GM18873 (cell line): ENCODE measurements around the gene CD1E.
"Not testable (repeated sequence)": the region's sequence is repeated elsewhere in the genome, so short reads cannot be mapped to it uniquely, and the experiment has no call there.

Experiments used
- ATAC-seq: cut with Tn5 transposase; IDR thresholded peaks from one replicate; pipeline ENCODE4 v1.9.1; 2021; ENCODE audit warnings: mild to moderate bottlenecking, moderate library complexity, moderate number of reproducible peaks; ENCODE audit not compliant: unreplicated experiment, low FRiP score

Gene CD1E

GRCh38 chr1:158353303-158354075 lies at the start of gene CD1E:
TSS of gene CD1E (plus strand) at chr1:158353894. CDS start at chr1:158353989, 95 bp downstream.
- no peak for ATAC-seq

GRCh38 chr1:158310623-158311022 lies 43.1 kb upstream of the CD1E start:
- no peak for ATAC-seq

DNA sequence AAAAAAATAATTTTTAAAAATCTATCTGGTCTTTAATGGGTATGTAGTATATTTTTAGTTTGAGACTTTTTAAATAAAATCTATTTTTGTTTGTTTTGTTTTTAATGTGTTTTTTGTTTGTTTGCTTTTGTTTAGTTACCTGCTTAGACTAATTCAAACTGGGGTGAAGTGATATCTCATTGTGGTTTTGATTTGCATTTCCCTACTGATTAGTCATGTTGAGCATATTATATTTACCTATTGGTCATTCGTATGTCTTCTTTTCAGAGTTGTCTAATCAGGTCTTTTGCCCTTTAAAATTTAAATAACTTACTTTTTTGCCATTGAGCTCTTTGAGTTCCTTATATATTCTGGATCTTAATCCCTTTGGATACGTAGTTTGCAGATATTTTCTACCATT lies 42.6 kb upstream of the CD1E start:
- no peak for ATAC-seq

DNA sequence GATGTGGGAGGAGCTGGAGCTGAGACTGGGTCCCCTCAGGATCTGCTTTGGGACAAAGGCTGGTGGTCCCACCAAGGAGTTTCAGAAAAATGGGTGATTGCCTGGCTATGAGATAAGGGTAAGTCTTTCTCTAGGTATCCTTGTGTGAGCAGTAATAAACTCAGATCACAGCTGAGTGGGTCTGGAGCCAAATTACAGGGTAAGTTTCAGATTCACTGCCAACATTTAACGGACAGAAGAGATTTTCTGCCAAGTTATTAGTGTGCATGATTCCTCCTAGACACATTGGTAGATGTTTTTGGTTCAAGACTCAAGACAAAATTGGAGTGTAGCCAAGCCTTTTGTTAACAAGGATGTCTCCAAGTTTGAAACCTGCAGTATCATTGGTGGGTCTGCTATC lies 29.8 kb upstream of the CD1E start:
- ATAC-seq: no peak

DNA sequence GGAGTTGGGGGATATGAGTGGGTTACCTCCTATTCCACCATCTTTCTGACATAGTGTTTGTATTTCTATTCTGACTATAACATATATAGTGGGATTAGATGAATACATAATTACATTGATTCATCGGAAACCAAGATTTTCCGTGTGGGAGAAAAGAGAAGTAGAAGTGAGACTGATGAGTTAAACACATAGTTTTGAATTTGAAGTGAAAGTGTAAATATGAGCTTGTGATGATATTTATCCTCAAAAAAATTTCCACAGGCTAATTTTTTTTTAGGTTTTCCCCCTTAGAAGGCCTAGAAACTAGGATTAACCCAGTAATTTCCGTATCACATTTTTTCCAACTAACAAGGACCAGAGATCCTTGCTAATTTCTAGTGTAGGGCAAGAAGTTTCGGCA lies 29.3 kb upstream of the CD1E start:
- no peak for ATAC-seq

- ATAC-seq: no peak
Measured at GRCh38 chr1:158327481-158327880, 26.2 kb upstream of the CD1E start.

- no peak for ATAC-seq
Measured at GRCh38 chr1:158328426-158328825, 25.3 kb upstream of the CD1E start.

GRCh38 chr1:158329300-158329699 lies 24.4 kb upstream of the CD1E start:
- no peak for ATAC-seq

GRCh38 chr1:158329733-158330132 lies 24.0 kb upstream of the CD1E start:
- no peak for ATAC-seq

- ATAC-seq: no peak
Measured at GRCh38 chr1:158330391-158331105, 23.1 kb upstream of the CD1E start.

DNA sequence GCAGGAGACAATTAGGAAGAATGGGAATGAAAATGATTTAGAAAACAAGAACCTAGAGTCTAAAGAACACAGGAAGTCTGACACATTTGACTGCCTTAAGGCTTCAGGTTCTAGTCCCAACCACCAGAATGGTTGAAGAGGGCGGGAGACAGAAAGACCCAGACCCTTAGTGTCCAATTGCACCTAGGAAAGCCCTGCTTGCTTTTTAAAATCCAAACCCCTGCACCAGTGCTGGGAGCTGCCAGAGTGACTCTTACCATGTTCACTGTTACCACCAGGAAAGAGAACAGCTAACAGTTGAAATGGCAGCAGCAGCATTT lies 22.6 kb upstream of the CD1E start:
- no peak for ATAC-seq

GRCh38 chr1:158331481-158332150 lies 22.1 kb upstream of the CD1E start, which contains the start of gene CD1B:
TSS of gene CD1B (minus strand) at chr1:158331531. CDS start at chr1:158331423, 108 bp downstream.
- no peak for ATAC-seq

DNA sequence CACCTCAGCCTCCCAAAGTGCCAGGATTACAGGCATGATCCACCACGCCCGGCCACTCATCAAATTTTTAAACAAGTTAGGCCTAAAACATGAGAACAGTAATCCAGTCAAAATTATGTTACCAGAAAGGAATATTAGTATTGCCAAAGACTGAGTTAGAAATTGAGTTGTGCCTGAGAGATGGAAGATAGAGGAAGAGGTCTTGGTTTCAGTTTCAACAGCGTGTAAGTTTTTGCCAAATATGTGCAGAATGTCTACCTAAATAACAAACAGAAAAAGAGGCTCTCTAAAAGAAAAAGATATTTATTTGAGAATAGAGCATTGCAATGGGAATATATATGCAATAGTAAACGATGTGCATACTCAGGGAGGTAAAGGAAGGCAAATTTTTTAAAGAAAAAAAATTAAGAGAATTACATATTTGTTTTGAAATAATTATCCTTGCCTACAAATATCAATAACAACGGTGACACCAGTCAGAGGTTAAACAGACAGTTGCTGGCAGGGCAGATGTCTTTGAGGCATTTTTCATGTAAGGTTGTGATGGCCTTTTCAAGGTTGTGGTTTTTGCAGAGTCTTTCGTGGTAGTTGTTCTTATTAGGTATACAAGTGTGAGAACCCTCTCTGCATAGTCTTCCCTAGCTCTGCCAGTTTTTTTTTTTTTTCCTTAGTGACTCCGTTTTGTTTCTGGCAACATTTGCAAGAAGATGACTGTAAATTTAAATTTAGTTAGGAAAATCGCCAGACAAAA lies 20.1 kb upstream of the CD1E start:
- ATAC-seq: no peak

GRCh38 chr1:158334526-158335212 lies 19.0 kb upstream of the CD1E start:
- no peak for ATAC-seq

DNA sequence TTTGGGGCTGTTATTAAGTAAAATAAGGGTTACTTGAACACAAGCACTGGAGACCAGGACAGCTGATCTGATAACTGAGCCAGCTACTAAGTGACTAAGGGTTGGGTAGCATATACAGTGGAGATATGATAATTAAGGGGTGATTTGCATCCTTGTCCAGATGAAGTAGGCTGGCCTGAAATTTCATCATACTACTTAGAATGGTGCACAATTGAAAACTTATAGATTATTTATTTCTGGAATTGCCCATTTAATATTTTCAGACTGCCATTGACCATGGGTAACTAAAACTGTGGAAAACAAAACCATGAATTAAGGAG lies 18.5 kb upstream of the CD1E start:
- ATAC-seq: no peak

DNA sequence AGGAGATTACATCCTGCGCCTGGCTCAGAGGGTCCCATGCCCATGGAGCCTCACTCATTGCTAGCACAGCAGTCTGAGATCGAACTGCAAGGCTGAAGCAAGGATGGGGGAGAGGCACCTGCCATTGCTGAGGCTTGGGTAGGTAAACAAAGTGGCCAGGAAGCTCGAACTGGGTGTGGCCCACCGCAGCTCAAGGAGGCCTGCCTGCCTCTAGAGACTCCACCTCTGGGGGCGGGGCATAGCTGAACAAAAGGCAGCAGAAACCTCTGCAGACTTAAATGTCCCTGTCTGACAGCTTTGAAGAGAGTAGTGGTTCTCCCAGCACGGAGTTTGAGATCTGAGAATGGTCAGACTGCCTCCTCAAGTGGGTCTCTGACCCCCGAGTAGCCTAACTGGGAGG lies 17.3 kb upstream of the CD1E start:
- not testable (repeated sequence) for ATAC-seq

DNA sequence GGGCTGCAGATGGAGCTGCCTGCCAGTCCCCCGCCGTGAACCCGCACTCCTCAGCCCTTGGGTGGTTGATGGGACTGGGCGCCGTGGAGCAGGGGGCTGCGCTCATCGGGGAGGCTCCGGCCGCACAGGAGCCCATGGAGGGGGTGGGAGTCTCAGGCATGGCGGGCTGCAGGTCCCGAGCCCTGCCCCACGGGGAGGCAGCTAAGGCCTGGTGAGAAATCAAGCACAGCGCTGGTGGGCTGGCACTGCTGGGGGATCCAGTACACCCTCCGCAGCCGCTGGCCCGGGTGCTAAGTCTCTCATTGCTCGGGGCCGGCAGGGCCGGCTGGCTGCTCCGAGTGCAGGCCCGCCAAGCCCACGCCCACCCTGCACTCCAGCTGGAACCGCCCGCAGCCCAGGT lies 4.7 kb upstream of the CD1E start:
- not testable (repeated sequence) for ATAC-seq

GRCh38 chr1:158354255-158354654 lies 561 bp downstream of the CD1E start:
- no peak for ATAC-seq

- no peak for ATAC-seq
Measured at GRCh38 chr1:158355773-158356285, 2.1 kb downstream of the CD1E start.

- no peak for ATAC-seq
Measured at GRCh38 chr1:158356616-158357015, 2.9 kb downstream of the CD1E start.
